ENCODE measurements around the gene ZNF3. TPM values are rescaled to one million over a fixed set of nuclear protein-coding genes. Genes with fewer than 3 reads are reported as not detected.

The ZNF3 gene
- 23.3 and 31.5 TPM in 2 replicates for total RNA-seq

DNA sequence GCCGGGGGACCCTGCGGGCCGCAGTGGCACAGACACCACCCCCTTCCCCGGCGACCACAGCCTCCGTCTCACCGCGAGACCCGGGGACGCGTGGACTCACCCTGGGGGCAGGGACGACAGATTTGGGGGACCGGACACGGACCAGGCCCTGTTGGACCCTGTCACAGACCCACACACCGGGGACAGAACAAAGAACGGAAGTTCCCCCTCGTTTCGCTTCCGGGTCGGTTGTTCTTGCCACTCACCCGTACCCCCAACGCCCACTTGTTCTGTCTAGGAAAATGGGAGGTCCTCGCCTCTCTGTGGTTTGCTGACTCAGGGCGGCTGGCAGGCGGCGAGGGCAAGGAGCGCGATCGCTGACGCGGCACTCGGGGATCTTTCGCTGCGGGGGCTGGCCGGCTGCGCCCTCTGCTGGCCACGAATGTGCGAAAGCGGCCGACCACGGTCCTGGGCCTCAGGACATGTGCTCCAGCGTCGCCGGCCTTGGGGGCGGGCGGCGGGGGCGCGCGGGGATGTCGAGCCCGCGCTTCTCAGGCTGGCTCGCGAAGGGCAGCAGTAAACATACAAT, at the start of gene ZNF3:
Gene ZNF3 (minus strand): TSS at position 189 of the 568 bp plus-strand sequence. CDS start 4,366 bp downstream, outside the sequence.

GRCh38 chr7:100126931-100127865, 45.7 kb upstream of the ZNF3 start, which contains the start of gene MBLAC1:
TSS of gene MBLAC1 (plus strand) at chr7:100126967. CDS start at chr7:100127396, 429 bp downstream.

GRCh38 chr7:100119072-100119969, 37.8 kb upstream of the ZNF3 start, which contains the start of the genes CNPY4 and TAF6:
TSS of gene CNPY4 (plus strand) at chr7:100119634. CDS start at chr7:100119745, 111 bp downstream.
TSS of gene TAF6 (minus strand) at chr7:100119358. CDS start at chr7:100114209, 5,149 bp downstream.

GRCh38 chr7:100101016-100101862, 19.7 kb upstream of the ZNF3 start, which contains the start of the genes AP4M1 and MCM7:
TSS of gene AP4M1 (plus strand) at chr7:100101643. CDS start at chr7:100101715, 72 bp downstream.
TSS of gene MCM7 (minus strand) at chr7:100101397. CDS start at chr7:100101294, 103 bp downstream.

GRCh38 chr7:100088621-100089457, 7.3 kb upstream of the ZNF3 start, which contains the start of gene COPS6:
TSS of gene COPS6 (plus strand) at chr7:100088969. CDS start at chr7:100088991, 22 bp downstream.

DNA sequence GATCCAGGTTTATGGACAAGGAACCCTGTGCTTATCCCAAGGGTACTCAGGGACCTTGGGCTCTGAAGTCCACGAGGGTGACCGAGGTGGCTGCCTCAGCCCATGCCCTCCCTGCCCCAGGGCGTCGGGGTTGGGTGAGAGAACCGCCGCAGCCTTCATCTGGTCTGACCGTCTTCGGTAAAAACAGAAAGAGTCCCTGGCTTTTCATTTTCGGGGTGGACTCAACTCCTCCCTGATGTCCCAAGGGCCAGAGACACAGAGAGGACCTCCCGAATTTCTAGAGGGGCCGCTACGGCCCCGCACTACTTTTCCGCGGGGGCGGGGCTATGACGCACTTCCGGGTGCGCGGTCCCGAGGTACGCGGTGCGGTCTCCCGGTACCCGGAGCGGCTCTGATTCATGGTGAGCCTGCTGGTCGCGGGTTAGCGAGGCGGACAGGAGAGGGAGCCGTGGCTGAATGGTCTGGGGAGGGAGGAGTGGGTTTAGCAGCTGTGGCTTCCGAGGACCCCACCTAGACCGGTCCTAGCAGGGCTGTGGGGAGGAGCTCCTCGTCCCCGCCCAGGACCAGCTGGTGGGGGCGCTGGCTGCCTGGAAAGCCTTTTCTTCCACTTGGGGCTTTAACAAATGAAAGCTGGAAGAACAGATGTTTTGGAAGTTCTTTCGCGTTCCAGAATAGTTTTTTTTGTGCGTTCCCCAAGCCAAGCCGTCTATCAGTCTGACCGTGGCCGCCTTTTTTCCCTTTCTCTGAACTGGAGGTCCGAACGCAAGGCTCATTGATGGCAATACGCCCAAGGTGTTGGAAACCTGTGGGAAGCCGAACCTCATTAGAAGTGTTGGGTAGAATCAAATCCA, 31.9 kb downstream of the ZNF3 start, which contains the start of gene ZSCAN21:
Gene ZSCAN21 (plus strand): TSS at position 334 of the 851 bp plus-strand sequence. CDS start 7,233 bp downstream, outside the sequence.

Small RNA genes within 50 kb of the gene (small RNA-seq; reads per million reads assigned to genes)
- gene MIR106B, result 5,402 reads per million, percentile 100 among the genes with 10 or more reads in this experiment
- 4,467 reads per million, percentile 100 among the genes with 10 or more reads in this experiment for gene MIR25
- 5,333 reads per million, percentile 100 among the genes with 10 or more reads in this experiment for gene MIR93

Other genes with a start within 250 kb of the ZNF3 start
- 0.32 TPM in 1 of 2 replicates, not detected in the other for gene OR2AE1, start 204.7 kb downstream of the ZNF3 start, total RNA-seq
- gene TRIM4, start 162.2 kb downstream of the ZNF3 start, total RNA-seq, result 25.2 and 29.0 TPM in 2 replicates
- not detected in 2 replicates for gene GJC3, start 152.1 kb downstream of the ZNF3 start, total RNA-seq
- gene AZGP1, start 105.7 kb downstream of the ZNF3 start, total RNA-seq, result 0.12 TPM in 1 of 2 replicates, not detected in the other
- gene ZKSCAN1, start 66.1 kb downstream of the ZNF3 start, total RNA-seq, result 42.1 and 62.0 TPM in 2 replicates
- 10.9 and 17.4 TPM in 2 replicates for gene ZSCAN21, start 31.9 kb downstream of the ZNF3 start, total RNA-seq
- gene COPS6, start 7.2 kb upstream of the ZNF3 start, total RNA-seq, result 32.3 and 42.3 TPM in 2 replicates
- gene MCM7, start 19.7 kb upstream of the ZNF3 start, total RNA-seq, result 12.5 and 12.8 TPM in 2 replicates
- 15.7 and 23.4 TPM in 2 replicates for gene AP4M1, start 19.9 kb upstream of the ZNF3 start, total RNA-seq
- 39.9 and 40.7 TPM in 2 replicates for gene TAF6, start 37.6 kb upstream of the ZNF3 start, total RNA-seq
- 29.4 and 31.0 TPM in 2 replicates for gene CNPY4, start 37.9 kb upstream of the ZNF3 start, total RNA-seq
- gene MBLAC1, start 45.2 kb upstream of the ZNF3 start, total RNA-seq, result 1.8 and 2.9 TPM in 2 replicates
- gene LAMTOR4, start 67.2 kb upstream of the ZNF3 start, total RNA-seq, result 54.8 and 60.7 TPM in 2 replicates
- gene TRAPPC14, start 77.0 kb upstream of the ZNF3 start, total RNA-seq, result 10.3 and 14.3 TPM in 2 replicates
- gene GAL3ST4, start 86.9 kb upstream of the ZNF3 start, total RNA-seq, result 3.6 and 4.9 TPM in 2 replicates
- 0.73 and 1.6 TPM in 2 replicates for gene GPC2, start 95.7 kb upstream of the ZNF3 start, total RNA-seq
- gene STAG3, start 96.2 kb upstream of the ZNF3 start, total RNA-seq, result 0.12 and 0.32 TPM in 2 replicates
- not detected in 2 replicates for gene PVRIG, start 138.2 kb upstream of the ZNF3 start, total RNA-seq
- not detected in 2 replicates for gene SPDYE3, start 226.0 kb upstream of the ZNF3 start, total RNA-seq